ENCODE data around the gene KRT73. TPM values are rescaled to one million over a fixed set of nuclear protein-coding genes. Genes with fewer than 3 reads are reported as not detected.

The KRT73 gene
- total and polyA plus RNA-seq, 9 of the 15 experiments (the other 6 are each of a cell fraction or from before 2014, with no cell fraction given) = 0.09 to 0.18 (median 0.13) TPM; not detected in 5

- TF ChIP-seq ZBTB8A (IDR thresholded peaks at IDR 0.05; ENCODE audit: partially characterized antibody) (no peak), CEBPG (CRISPR knock-in tag; IDR thresholded peaks at IDR 0.05) (peak; percentile 22; the same call in 1 of the 2 replicates), CEBPG (tag; conservative IDR thresholded peaks at IDR 0.05 in 1 of 2, IDR thresholded peaks at IDR 0.05 in 1 of 2) (peak; percentile 40 to 82; a peak in 3 of 4 replicates), YY1 (IDR thresholded peaks at IDR 0.05; ENCODE audit: borderline replicate concordance in 1 of 3, control insufficient read depth in 1 of 3, extremely low read depth in 1 of 3, insufficient read depth in 3 of 3, insufficient read length in 1 of 3, insufficient replicate concordance in 2 of 3, low read depth in 1 of 3, low read length in 2 of 3) (peak in 1 of 3 experiments; percentile 65), NFYB (IDR thresholded peaks at IDR 0.05; ENCODE audit: extremely low read depth, insufficient read length) (no peak), ETS1 (conservative IDR thresholded peaks at IDR 0.05; ENCODE audit: control insufficient read depth, low read depth, low read length) (peak; percentile 81), MAX (CRISPR knock-in tag; IDR thresholded peaks at IDR 0.05) (peak; percentile 48), TRIM28 (IDR thresholded peaks at IDR 0.05) (no peak), GATAD2A (IDR thresholded peaks at IDR 0.05) (peak; percentile 91), RHOXF2B (CRISPR knock-in tag; conservative IDR thresholded peaks at IDR 0.05) (no peak), ZNF354B (CRISPR knock-in tag; IDR thresholded peaks at IDR 0.05) (peak; percentile 56; the same call in 1 of the 2 replicates), CREB3L1 (IDR thresholded peaks at IDR 0.05; ENCODE audit: borderline replicate concordance, low read depth) (no peak), ZNF609 (CRISPR knock-in tag; IDR thresholded peaks at IDR 0.05; ENCODE audit: borderline replicate concordance) (peak; percentile 92), ZBTB17 (CRISPR knock-in tag; IDR thresholded peaks at IDR 0.05) (0 out of 2 replicates have a peak, but pooled peaks have one; percentile 20), CSDE1 (IDR thresholded peaks at IDR 0.05) (no peak), TBL1XR1 (IDR thresholded peaks at IDR 0.05; ENCODE audit: low read length in 2 of 2) (peak in 1 of 2 experiments; percentile 97; a peak in 2 of 4 replicates), SMARCB1 (IDR thresholded peaks at IDR 0.05; ENCODE audit: insufficient read length, low read depth) (peak; percentile 81), PHF8 (IDR thresholded peaks at IDR 0.05; ENCODE audit: borderline replicate concordance, low read length) (no peak)
Measured at GRCh38 chr12:52662093-52662917, 43.9 kb upstream of the KRT73 start (continued).
